Measurements from ENCODE around the gene WDR44. TPM values are rescaled to one million over a fixed set of nuclear protein-coding genes. Genes with fewer than 3 reads are reported as not detected.
A peak's percentile ranks its signal among the peaks of the same experiment; 100 is the strongest.

Gene WDR44
- total RNA-seq, 2 donors from 2014 or later = 26.3 to 36.3 TPM

- no peak for DNase-seq
- Histone ChIP-seq H3K27me3 (ENCODE audit: control insufficient read depth, insufficient read depth, low read length, poor library complexity, severe bottlenecking) (no peaks in the 10 kb centered on the region), H3K4me3 (ENCODE audit: low read length) (no peak overlapping the region), H3K36me3 (ENCODE audit: control insufficient read depth, insufficient read depth, low read length) (no peaks in the 10 kb centered on the region), H3K9ac (ENCODE audit: extremely low read depth, low read length, poor library complexity, severe bottlenecking) (no peak overlapping the region), H3K4me1 (ENCODE audit: control insufficient read depth, insufficient read depth, low read length) (no peaks in the 10 kb centered on the region), H3K27ac (ENCODE audit: low read depth, low read length) (no peak overlapping the region), H3K9me3 (ENCODE audit: control insufficient read depth, low read length) (no peaks in the 10 kb centered on the region)
- Mint-ChIP-seq H3K27me3 (ENCODE audit: insufficient read depth) (no peaks in the 10 kb centered on the region), H3K36me3 (ENCODE audit: low read depth) (no peaks in the 10 kb centered on the region), H3K4me3 (no peak overlapping the region), H3K27ac (no peak overlapping the region), H3K9me3 (peaks cover 28% of the 10 kb centered on the region), H3K4me1 (no peaks in the 10 kb centered on the region)
- no peak for TF ChIP-seq CTCF (conservative IDR thresholded peaks at IDR 0.05)
- 95 to 100% methylated on average over 1 to 4 of the region's 4 CpGs for WGBS, 2 experiments (ENCODE audit: insufficient coverage in 1 of 2, insufficient read length in 1 of 2)
Observed at GRCh38 chrX:118324588-118324987, 21.3 kb upstream of the WDR44 start.

- Mint-ChIP-seq H3K36me3 (ENCODE audit: low read depth) (no peaks in the 10 kb centered on the region), H3K9me3 (peaks cover 32% of the 10 kb centered on the region), H3K4me1 (no peaks in the 10 kb centered on the region), H3K27ac (no peak overlapping the region), H3K4me3 (no peak overlapping the region), H3K27me3 (ENCODE audit: insufficient read depth) (no peaks in the 10 kb centered on the region)
- Histone ChIP-seq H3K4me1 (ENCODE audit: control insufficient read depth, insufficient read depth, low read length) (no peaks in the 10 kb centered on the region), H3K27ac (ENCODE audit: low read depth, low read length) (no peak overlapping the region), H3K9ac (ENCODE audit: extremely low read depth, low read length, poor library complexity, severe bottlenecking) (no peak overlapping the region), H3K36me3 (ENCODE audit: control insufficient read depth, insufficient read depth, low read length) (no peaks in the 10 kb centered on the region), H3K9me3 (ENCODE audit: control insufficient read depth, low read length) (no peaks in the 10 kb centered on the region), H3K27me3 (ENCODE audit: control insufficient read depth, insufficient read depth, low read length, poor library complexity, severe bottlenecking) (no peaks in the 10 kb centered on the region), H3K4me3 (ENCODE audit: low read length) (no peak overlapping the region)
- peak; percentile 64 for TF ChIP-seq CTCF (conservative IDR thresholded peaks at IDR 0.05)
- WGBS, 2 experiments (ENCODE audit: insufficient coverage in 1 of 2, insufficient read length in 1 of 2) = 50% methylated on average over 2 of the region's 2 CpGs; no CpG with 5 or more reads in 1 of the 2 experiments
- no peak for DNase-seq
Observed at GRCh38 chrX:118325453-118325852, 20.5 kb upstream of the WDR44 start.

DNA sequence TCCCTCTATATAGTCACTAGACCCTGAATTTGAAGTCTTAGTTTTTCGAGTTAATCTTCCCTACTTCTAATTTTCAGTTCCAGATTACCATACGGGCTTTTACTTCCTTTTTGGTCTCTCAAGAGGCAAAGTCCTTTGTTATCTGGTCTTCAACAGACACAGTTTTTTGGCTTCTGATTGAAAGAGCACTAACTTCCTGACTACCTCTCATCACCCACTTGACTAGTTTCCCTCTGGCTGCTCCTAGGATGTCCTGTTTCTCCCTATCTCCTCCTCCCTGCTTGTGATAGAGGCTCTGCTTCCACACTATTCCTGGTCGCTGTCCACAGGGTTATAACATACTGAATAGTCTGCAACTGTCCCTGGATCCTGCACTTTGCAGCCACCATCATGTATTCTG lies 16.7 kb upstream of the WDR44 start:
- Histone ChIP-seq H3K4me1 (ENCODE audit: control insufficient read depth, insufficient read depth, low read length) (no peaks in the 10 kb centered on the region), H3K9me3 (ENCODE audit: control insufficient read depth, low read length) (no peaks in the 10 kb centered on the region), H3K27ac (ENCODE audit: low read depth, low read length) (no peak overlapping the region), H3K4me3 (ENCODE audit: low read length) (no peak overlapping the region), H3K9ac (ENCODE audit: extremely low read depth, low read length, poor library complexity, severe bottlenecking) (no peak overlapping the region), H3K27me3 (ENCODE audit: control insufficient read depth, insufficient read depth, low read length, poor library complexity, severe bottlenecking) (no peaks in the 10 kb centered on the region), H3K36me3 (ENCODE audit: control insufficient read depth, insufficient read depth, low read length) (no peaks in the 10 kb centered on the region)
- no peak overlapping the region for H3K27ac Mint-ChIP-seq
- no peaks in the 10 kb centered on the region for H3K27me3 Mint-ChIP-seq (ENCODE audit: insufficient read depth)
- no peak overlapping the region for H3K4me3 Mint-ChIP-seq
- peaks cover 43% of the 10 kb centered on the region for H3K9me3 Mint-ChIP-seq
- no peak for DNase-seq
- 77 to 90% methylated on average over 3 of the region's 3 CpGs for WGBS, 2 experiments (ENCODE audit: insufficient coverage in 1 of 2, insufficient read length in 1 of 2)
- H3K4me1 Mint-ChIP-seq = no peaks in the 10 kb centered on the region
- no peak for TF ChIP-seq CTCF (conservative IDR thresholded peaks at IDR 0.05)
- no peaks in the 10 kb centered on the region for H3K36me3 Mint-ChIP-seq (ENCODE audit: low read depth)

Measured in endodermal cell (in vitro differentiated cells).